Breast epithelium (tissue), 3 donors: ENCODE measurements around the gene KCNMB2.

Experiments used
- POLR2A ChIP-seq: fragments of 450-650 bp; IDR thresholded peaks from one replicate; pipeline ENCODE4 v1.6.1; 2016; ENCODE audit warnings: antibody characterized with exemption, mild to moderate bottlenecking, moderate library complexity
- POLR2AphosphoS5 ChIP-seq, 3 donors: sonication (generic); formaldehyde crosslinking; IDR thresholded peaks; one replicate each; pipeline ENCODE4 v1.6.1; 2017; ENCODE audit warnings: antibody characterized with exemption in 3 of 3
- TF ChIP-seq, protein P1 (sequence below), 3 donors: fragments of 450-650 bp; IDR thresholded peaks; one replicate each; pipeline ENCODE4 v1.5.1; 2016 to 2017; ENCODE audit warnings: antibody characterized with exemption in 3 of 3, mild to moderate bottlenecking in 3 of 3, moderate library complexity in 3 of 3

- TF ChIP-seq, protein P1, sequence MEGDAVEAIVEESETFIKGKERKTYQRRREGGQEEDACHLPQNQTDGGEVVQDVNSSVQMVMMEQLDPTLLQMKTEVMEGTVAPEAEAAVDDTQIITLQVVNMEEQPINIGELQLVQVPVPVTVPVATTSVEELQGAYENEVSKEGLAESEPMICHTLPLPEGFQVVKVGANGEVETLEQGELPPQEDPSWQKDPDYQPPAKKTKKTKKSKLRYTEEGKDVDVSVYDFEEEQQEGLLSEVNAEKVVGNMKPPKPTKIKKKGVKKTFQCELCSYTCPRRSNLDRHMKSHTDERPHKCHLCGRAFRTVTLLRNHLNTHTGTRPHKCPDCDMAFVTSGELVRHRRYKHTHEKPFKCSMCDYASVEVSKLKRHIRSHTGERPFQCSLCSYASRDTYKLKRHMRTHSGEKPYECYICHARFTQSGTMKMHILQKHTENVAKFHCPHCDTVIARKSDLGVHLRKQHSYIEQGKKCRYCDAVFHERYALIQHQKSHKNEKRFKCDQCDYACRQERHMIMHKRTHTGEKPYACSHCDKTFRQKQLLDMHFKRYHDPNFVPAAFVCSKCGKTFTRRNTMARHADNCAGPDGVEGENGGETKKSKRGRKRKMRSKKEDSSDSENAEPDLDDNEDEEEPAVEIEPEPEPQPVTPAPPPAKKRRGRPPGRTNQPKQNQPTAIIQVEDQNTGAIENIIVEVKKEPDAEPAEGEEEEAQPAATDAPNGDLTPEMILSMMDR (IDR thresholded peaks at IDR 0.05) = no peak
- no peak for TF ChIP-seq POLR2AphosphoS5 (IDR thresholded peaks at IDR 0.05)
- TF ChIP-seq POLR2A = no peak
Measured at GRCh38 chr3:178562947-178563232, 26.7 kb downstream of the KCNMB2 start.
